IPS-18c (cell line): ENCODE results near the gene VAV2.

ENCODE experiments used
- H3K4me3 ChIP-seq: 2 replicates; pipeline ENCODE4 v1.7.0; 2013; ENCODE audit warnings: low read depth, mild to moderate bottlenecking, low read length, moderate library complexity; ENCODE audit not compliant: insufficient read depth
- H3K9me3 ChIP-seq: one replicate; pipeline ENCODE4 v1.6.1; 2013; ENCODE audit warnings: mild to moderate bottlenecking, low read length, moderate library complexity; ENCODE audit not compliant: control insufficient read depth, insufficient read depth

Gene VAV2

GRCh38 chr9:133977421-133978201 is 14.5 kb downstream of the VAV2 start:
- Histone ChIP-seq H3K4me3 (no peak overlapping the region), H3K9me3 (no peaks in the 10 kb centered on the region)

- H3K9me3 ChIP-seq: no peaks in the 10 kb centered on the region
- H3K4me3 ChIP-seq: no peak overlapping the region
Observed at GRCh38 chr9:133976887-133977286, 15.2 kb downstream of the VAV2 start.

GRCh38 chr9:133976191-133976861 is 15.8 kb downstream of the VAV2 start:
- Histone ChIP-seq H3K4me3 (no peak overlapping the region), H3K9me3 (no peaks in the 10 kb centered on the region)

GRCh38 chr9:133975511-133975910 is 16.6 kb downstream of the VAV2 start:
- H3K4me3 ChIP-seq: no peak overlapping the region
- H3K9me3 ChIP-seq: peaks cover 2% of the 10 kb centered on the region

- Histone ChIP-seq H3K9me3 (peaks cover 2% of the 10 kb centered on the region), H3K4me3 (no peak overlapping the region)
Observed at GRCh38 chr9:133974631-133975341, 17.3 kb downstream of the VAV2 start.

- Histone ChIP-seq H3K9me3 (peaks cover 2% of the 10 kb centered on the region), H3K4me3 (no peak overlapping the region)
Observed at GRCh38 chr9:133973791-133974630, 18.1 kb downstream of the VAV2 start.

- Histone ChIP-seq H3K4me3 (no peak overlapping the region), H3K9me3 (peaks cover 2% of the 10 kb centered on the region)
Observed at GRCh38 chr9:133973111-133973790, 18.9 kb downstream of the VAV2 start.

- Histone ChIP-seq H3K9me3 (peaks cover 2% of the 10 kb centered on the region), H3K4me3 (no peak overlapping the region)
Observed at GRCh38 chr9:133971981-133972941, 19.9 kb downstream of the VAV2 start.

GRCh38 chr9:133971121-133971951 is 20.8 kb downstream of the VAV2 start:
- peaks cover 2% of the 10 kb centered on the region for H3K9me3 ChIP-seq
- H3K4me3 ChIP-seq: no peak overlapping the region; the same call in 1 of the 2 replicates

GRCh38 chr9:133970581-133971058 is 21.5 kb downstream of the VAV2 start:
- H3K4me3 ChIP-seq: no peak overlapping the region
- H3K9me3 ChIP-seq: peaks cover 2% of the 10 kb centered on the region

GRCh38 chr9:133969681-133970580 is 22.2 kb downstream of the VAV2 start:
- H3K4me3 ChIP-seq: no peak overlapping the region
- H3K9me3 ChIP-seq: peaks cover 2% of the 10 kb centered on the region

GRCh38 chr9:133968966-133969617 is 23.0 kb downstream of the VAV2 start:
- H3K9me3 ChIP-seq: peaks cover 2% of the 10 kb centered on the region
- no peak overlapping the region for H3K4me3 ChIP-seq

- H3K4me3 ChIP-seq: no peak overlapping the region
- peaks cover 2% of the 10 kb centered on the region for H3K9me3 ChIP-seq
Observed at GRCh38 chr9:133968428-133968827, 23.7 kb downstream of the VAV2 start.
